CD4-positive, CD25-positive, alpha-beta regulatory T cell (primary cell): Measurements from ENCODE around the gene CUZD1. TPM values are rescaled to one million over a fixed set of nuclear protein-coding genes. Genes with fewer than 3 reads are reported as not detected.
A peak's percentile ranks its signal among the peaks of the same experiment; 100 is the strongest.
"Not testable (repeated sequence)": the region's sequence is repeated elsewhere in the genome, so short reads cannot be mapped to it uniquely, and the experiment has no call there.

Experiments used
- ATAC-seq, 2 donors: fragments of 150-1000 bp; cut with Tn5 transposase; one replicate each; pipeline ENCODE4 v1.10.0; 2021; ENCODE audit warnings: low read depth in 2 of 2, moderate number of reproducible peaks in 2 of 2, moderate library complexity in 1 of 2
- DNase-seq, 3 donors: peaks; one replicate each; pipeline versions ENCODE4 v3.0.0 to v3.0.0-alpha.2; 2012 to 2022; ENCODE audit warnings: mixed read lengths in 1 of 3
- H3K27ac ChIP-seq: one replicate; pipeline ENCODE4 v1.7.0; 2013; ENCODE audit warnings: mild to moderate bottlenecking, low read length; ENCODE audit not compliant: insufficient read depth, poor library complexity, severe bottlenecking
- H3K27me3 ChIP-seq: one replicate; pipeline ENCODE4 v1.7.0; 2013; ENCODE audit warnings: low read length; ENCODE audit not compliant: control insufficient read depth, insufficient read depth
- H3K36me3 ChIP-seq: one replicate; pipeline ENCODE4 v1.7.0; 2013; ENCODE audit warnings: mild to moderate bottlenecking, low read length, moderate library complexity; ENCODE audit not compliant: control insufficient read depth, insufficient read depth
- H3K4me1 ChIP-seq: 2 replicates; pipeline ENCODE4 v1.7.0; 2013; ENCODE audit warnings: mild to moderate bottlenecking, low read length; ENCODE audit not compliant: insufficient read depth, control insufficient read depth, poor library complexity, severe bottlenecking
- H3K4me3 ChIP-seq: one replicate; pipeline ENCODE4 v1.7.0; 2013; ENCODE audit warnings: low read depth, mild to moderate bottlenecking, low read length, moderate library complexity
- H3K9me3 ChIP-seq, 2 experiments: 1 replicate in 1 of 2; 2 replicates in 1 of 2; pipeline ENCODE4 v1.7.0; 2013; ENCODE audit warnings: low read length in 2 of 2, mild to moderate bottlenecking in 1 of 2, moderate library complexity in 1 of 2; ENCODE audit not compliant: control insufficient read depth in 2 of 2
- H3K27ac Mint-ChIP-seq, 3 donors: one replicate each; pipeline ENCODE4 v1.8.0; 2020 to 2022; ENCODE audit warnings: mild to moderate bottlenecking in 3 of 3, mixed read lengths in 3 of 3, moderate library complexity in 2 of 3
- H3K27me3 Mint-ChIP-seq: one replicate; pipeline ENCODE4 v1.8.0; 2022; ENCODE audit warnings: mild to moderate bottlenecking, mixed read lengths
- H3K36me3 Mint-ChIP-seq: one replicate; pipeline ENCODE4 v1.8.0; 2020; ENCODE audit warnings: mixed read lengths
- H3K4me1 Mint-ChIP-seq, 4 donors: one replicate each; pipeline ENCODE4 v1.8.0; 2020 to 2022; ENCODE audit warnings: mixed read lengths in 4 of 4, mild to moderate bottlenecking in 1 of 4
- H3K4me3 Mint-ChIP-seq, 4 donors: one replicate each; pipeline ENCODE4 v1.8.0; 2020 to 2022; ENCODE audit warnings: mild to moderate bottlenecking in 4 of 4, mixed read lengths in 4 of 4, moderate library complexity in 3 of 4
- H3K9me3 Mint-ChIP-seq, 7 donors: one replicate each; pipeline ENCODE4 v1.8.0; 2020 to 2022; ENCODE audit warnings: mixed read lengths in 7 of 7, mild to moderate bottlenecking in 3 of 7, moderate library complexity in 2 of 7
- polyA plus RNA-seq, 4 donors: library from polyadenylated mRNA; unstranded; fragments of 300-500 nt; fragmentation: Illumina TruSeq; gene quantifications; one replicate each; pipeline ENCODE4 v1.2.3, GENCODE V29; 2021
- total RNA-seq: library from RNA; stranded (reverse); gene quantifications from one replicate; pipeline ENCODE4 v1.2.3, GENCODE V29; 2022

Gene CUZD1
- total and polyA plus RNA-seq, 5 donors from 2014 or later = 0.53 to 1.9 (median 1.4) TPM

DNA sequence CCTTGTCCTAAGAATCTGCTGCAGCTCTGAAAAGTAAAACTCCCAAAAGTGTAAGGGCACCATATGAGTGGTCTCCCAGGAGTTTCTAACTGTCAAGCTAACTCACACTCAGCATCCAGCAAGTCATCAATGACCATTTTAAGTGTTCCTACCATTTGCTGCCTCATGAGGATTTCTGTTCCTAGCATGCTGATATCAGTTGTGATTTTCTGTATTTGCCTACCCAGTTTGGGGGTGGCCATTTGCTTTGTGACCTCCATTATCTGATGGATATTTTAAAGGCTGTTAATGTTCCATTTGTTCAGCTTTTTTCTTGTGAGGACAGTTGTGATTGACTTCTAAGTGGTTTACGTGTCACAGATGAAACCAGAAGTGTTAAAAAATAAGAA, 30.8 kb upstream of the CUZD1 start:
- Mint-ChIP-seq H3K27ac (no peak overlapping the region), H3K4me1 (peaks cover 23 to 63% (median 52%) of the 10 kb centered on the region in 4 donors), H3K27me3 (no peaks in the 10 kb centered on the region), H3K4me3 (peak overlapping the region in 1 of 4 donors; percentile 19), H3K9me3 (peaks cover 0 to 4% (median 0%) of the 10 kb centered on the region in 7 donors), H3K36me3 (peaks cover 9% of the 10 kb centered on the region)
- no peak for ATAC-seq
- DNase-seq = no peak
- H3K27ac ChIP-seq = no peak overlapping the region
- no peaks in the 10 kb centered on the region for H3K27me3 ChIP-seq
- peaks cover 35% of the 10 kb centered on the region for H3K4me1 ChIP-seq
- no peak overlapping the region for H3K4me3 ChIP-seq
- H3K36me3 ChIP-seq = no peaks in the 10 kb centered on the region
- H3K9me3 ChIP-seq = no peaks in the 10 kb centered on the region

DNA sequence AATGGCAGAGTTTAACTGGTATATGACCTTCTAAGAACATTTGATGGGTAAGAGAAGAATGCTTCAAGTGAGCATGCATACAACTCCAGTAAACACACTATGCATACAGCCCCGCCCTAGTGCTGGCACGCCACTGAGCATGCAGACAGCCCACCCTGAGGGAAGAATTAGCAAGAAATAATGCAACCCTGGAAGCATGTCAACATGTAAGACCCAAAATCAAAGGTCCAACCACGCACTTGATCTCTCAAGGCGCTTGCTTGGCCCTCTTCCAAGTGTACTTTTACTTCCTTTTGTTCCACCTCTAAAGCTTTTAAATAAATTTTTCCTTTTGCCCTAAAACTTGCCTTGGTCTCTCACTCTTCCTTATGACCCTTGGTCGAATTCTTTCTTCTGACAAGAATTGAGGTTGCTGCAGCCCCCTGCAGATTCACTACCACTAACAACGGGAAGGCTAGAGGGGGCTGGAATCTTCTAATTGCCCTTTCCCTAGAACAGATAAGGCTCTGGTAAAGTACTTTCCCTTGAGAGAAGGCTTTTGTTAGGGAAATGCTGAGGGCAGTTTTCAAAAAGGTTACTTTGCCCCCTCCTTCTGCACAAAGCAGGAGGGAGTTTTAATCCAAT, 30.3 kb upstream of the CUZD1 start:
- DNase-seq (no peak), ATAC-seq (no peak)
- no peaks in the 10 kb centered on the region for H3K9me3 ChIP-seq
- Mint-ChIP-seq H3K27ac (no peak overlapping the region), H3K4me3 (peak overlapping the region in 2 of 4 donors; percentile 19 to 33), H3K4me1 (peaks cover 23 to 63% (median 52%) of the 10 kb centered on the region in 4 donors), H3K9me3 (peaks cover 0 to 4% (median 0%) of the 10 kb centered on the region in 7 donors), H3K36me3 (peaks cover 9% of the 10 kb centered on the region), H3K27me3 (no peaks in the 10 kb centered on the region)
- H3K36me3 ChIP-seq = no peaks in the 10 kb centered on the region
- no peaks in the 10 kb centered on the region for H3K27me3 ChIP-seq
- no peak overlapping the region for H3K27ac ChIP-seq
- no peak overlapping the region for H3K4me3 ChIP-seq
- peaks cover 35% of the 10 kb centered on the region for H3K4me1 ChIP-seq

DNA sequence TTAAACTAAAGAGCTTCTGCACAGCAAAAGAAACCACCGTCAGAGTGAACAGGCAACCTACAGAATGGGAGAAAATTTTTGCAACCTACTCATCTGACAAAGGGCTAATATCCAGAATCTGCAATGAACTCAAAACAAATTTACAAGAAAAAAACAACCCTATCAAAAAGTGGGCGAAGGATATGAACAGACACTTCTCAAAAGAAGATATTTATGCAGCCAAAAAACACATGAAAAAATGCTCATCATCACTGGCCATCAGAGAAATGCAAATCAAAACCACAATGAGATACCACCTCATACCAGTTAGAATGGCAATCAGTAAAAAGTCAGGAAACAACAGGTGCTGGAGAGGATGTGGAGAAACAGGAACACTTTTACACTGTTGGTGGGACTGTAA, 26.3 kb upstream of the CUZD1 start:
- Mint-ChIP-seq H3K9me3 (peaks cover 0 to 14% (median 3%) of the 10 kb centered on the region in 7 donors), H3K4me1 (peaks cover 13 to 52% (median 36%) of the 10 kb centered on the region in 4 donors), H3K36me3 (peaks cover 15% of the 10 kb centered on the region)
- H3K4me3 Mint-ChIP-seq, H3K36me3 ChIP-seq, H3K4me3 ChIP-seq, H3K27me3 ChIP-seq, H3K27ac Mint-ChIP-seq, H3K27ac ChIP-seq, H3K27me3 Mint-ChIP-seq, H3K9me3 ChIP-seq, DNase-seq, ATAC-seq, H3K4me1 ChIP-seq: not testable (repeated sequence)

DNA sequence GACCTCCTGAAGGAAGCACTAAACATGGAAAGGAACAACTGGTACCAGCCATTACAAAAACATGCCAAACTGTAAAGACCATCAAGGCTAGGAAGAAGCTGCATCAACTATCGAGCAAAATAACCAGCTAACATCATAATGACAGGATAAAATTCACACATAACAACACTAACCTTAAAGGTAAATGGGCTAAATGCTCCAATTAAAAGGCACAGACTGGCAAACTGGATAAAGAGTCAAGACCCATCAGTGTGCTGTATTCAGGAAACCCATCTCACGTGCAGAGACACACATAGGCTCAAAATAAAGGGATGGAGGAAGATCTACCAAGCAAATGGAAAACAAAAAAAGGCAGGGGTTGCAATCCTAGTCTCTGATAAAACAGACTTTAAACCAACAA, 23.1 kb upstream of the CUZD1 start:
- peaks cover 9 to 43% (median 29%) of the 10 kb centered on the region in 4 donors for H3K4me1 Mint-ChIP-seq
- not testable (repeated sequence) for H3K27ac Mint-ChIP-seq, H3K27me3 ChIP-seq, DNase-seq, H3K4me3 Mint-ChIP-seq, H3K27ac ChIP-seq, H3K9me3 ChIP-seq, H3K36me3 ChIP-seq, H3K4me3 ChIP-seq, H3K4me1 ChIP-seq, H3K27me3 Mint-ChIP-seq, ATAC-seq
- H3K9me3 Mint-ChIP-seq = peaks cover 0 to 14% (median 3%) of the 10 kb centered on the region in 7 donors
- H3K36me3 Mint-ChIP-seq = peaks cover 10% of the 10 kb centered on the region

DNA sequence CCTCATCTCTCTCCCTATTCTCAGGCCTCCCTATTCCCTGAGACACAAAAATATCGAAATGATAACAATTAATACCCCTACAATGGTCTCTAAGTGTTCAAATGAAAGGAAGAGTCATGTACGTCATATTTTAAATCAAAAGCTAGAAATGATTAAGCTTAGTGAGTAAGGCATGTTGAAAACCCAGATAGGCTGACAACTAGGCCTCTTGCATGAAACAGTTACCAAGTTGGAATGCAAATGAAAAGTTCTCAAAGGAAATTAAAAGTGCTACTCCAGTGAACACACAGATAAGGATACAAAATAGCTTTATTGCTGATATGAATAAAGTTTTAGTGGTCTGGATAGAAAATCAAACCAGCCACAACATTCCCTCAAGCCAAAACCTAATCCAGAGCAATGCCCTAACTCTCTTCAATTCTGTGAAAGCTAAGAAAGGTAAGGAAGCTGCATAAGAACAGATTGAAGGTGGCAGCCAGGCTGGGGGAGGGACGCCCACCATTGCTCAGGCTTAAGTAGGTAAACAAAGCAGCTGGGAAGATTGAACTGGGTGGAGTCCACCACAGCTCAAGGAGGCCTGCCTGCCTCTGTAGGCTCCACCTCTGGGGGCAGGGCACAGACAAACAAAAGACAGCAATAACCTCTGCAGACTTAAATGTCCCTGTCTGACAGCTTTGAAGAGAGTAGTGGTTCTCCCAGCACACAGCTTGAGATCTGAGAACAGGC, 21.3 kb upstream of the CUZD1 start:
- not testable (repeated sequence) for H3K9me3 ChIP-seq, H3K36me3 Mint-ChIP-seq, H3K36me3 ChIP-seq, H3K27me3 ChIP-seq, H3K27ac ChIP-seq, ATAC-seq, H3K27me3 Mint-ChIP-seq, H3K4me3 ChIP-seq, H3K4me1 ChIP-seq, H3K27ac Mint-ChIP-seq
- Mint-ChIP-seq H3K9me3 (peaks cover 0 to 11% (median 3%) of the 10 kb centered on the region in 7 donors), H3K4me3 (peak overlapping the region in 3 of 4 donors; percentile 38 to 43 (median 39)), H3K4me1 (peaks cover 16 to 45% (median 29%) of the 10 kb centered on the region in 4 donors)
- peak in 1 of 3 donors; percentile 19 for DNase-seq

DNA sequence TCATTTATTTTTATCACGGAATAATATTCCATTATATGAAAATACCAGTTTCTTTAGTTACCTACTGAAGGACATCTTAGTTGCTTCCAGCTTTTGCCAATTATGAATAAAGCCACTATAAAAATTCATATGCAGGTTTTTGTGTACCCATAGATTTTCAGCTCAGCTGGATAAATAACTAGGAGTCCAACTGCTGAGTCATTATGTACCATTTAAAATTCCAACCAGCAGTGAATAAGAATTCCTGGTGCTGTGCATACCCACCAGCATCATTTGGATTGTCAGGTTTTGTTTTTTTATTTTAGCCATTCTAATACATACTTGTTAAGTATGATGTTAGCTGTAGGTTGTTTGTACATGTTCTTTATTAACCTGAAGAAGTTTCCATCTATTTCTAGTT, 19.2 kb upstream of the CUZD1 start:
- H3K4me3 Mint-ChIP-seq = no peak overlapping the region
- H3K36me3 Mint-ChIP-seq = peaks cover 4% of the 10 kb centered on the region
- DNase-seq (no peak), ATAC-seq (no peak)
- H3K27ac Mint-ChIP-seq = no peak overlapping the region
- H3K9me3 Mint-ChIP-seq = peaks cover 0 to 8% (median 3%) of the 10 kb centered on the region in 7 donors
- H3K9me3 ChIP-seq = no peaks in the 10 kb centered on the region
- H3K36me3 ChIP-seq = no peaks in the 10 kb centered on the region
- no peak overlapping the region for H3K4me3 ChIP-seq
- H3K27me3 Mint-ChIP-seq = no peaks in the 10 kb centered on the region
- H3K27ac ChIP-seq = no peak overlapping the region
- H3K27me3 ChIP-seq = no peaks in the 10 kb centered on the region
- no peaks in the 10 kb centered on the region for H3K4me1 ChIP-seq
- H3K4me1 Mint-ChIP-seq = peaks cover 12 to 41% (median 31%) of the 10 kb centered on the region in 4 donors

DNA sequence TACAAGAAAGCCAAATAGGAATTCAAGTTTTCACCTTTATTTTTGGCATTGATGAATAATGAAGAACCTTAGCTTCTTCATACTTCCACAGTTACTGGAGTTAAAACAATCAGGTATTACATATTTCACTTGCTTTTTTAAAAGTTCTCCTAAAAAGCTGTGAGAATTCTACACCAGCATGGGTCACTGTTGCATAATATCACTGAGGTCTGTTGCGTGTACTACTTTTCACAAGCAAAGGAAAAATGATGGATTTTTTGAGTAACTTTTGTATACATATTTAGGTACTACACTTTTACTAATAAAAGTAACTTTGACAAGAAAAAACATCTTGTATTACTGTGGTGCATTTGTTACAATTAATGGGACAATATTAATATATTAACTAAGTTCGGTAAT, 18.5 kb upstream of the CUZD1 start:
- Histone ChIP-seq H3K36me3 (peaks cover 3% of the 10 kb centered on the region), H3K27ac (no peak overlapping the region), H3K27me3 (no peaks in the 10 kb centered on the region), H3K4me3 (no peak overlapping the region), H3K4me1 (no peaks in the 10 kb centered on the region), H3K9me3 (no peaks in the 10 kb centered on the region)
- H3K4me3 Mint-ChIP-seq = no peak overlapping the region
- no peak for DNase-seq
- no peaks in the 10 kb centered on the region for H3K27me3 Mint-ChIP-seq
- H3K27ac Mint-ChIP-seq = no peak overlapping the region
- peaks cover 0 to 5% (median 3%) of the 10 kb centered on the region in 7 donors for H3K9me3 Mint-ChIP-seq
- peaks cover 2% of the 10 kb centered on the region for H3K36me3 Mint-ChIP-seq
- peaks cover 12 to 38% (median 28%) of the 10 kb centered on the region in 4 donors for H3K4me1 Mint-ChIP-seq
- ATAC-seq = no peak
